Suppressor macrophage treated with lipopolysaccharide for 1 hour (primary cell): ENCODE results near the gene BAZ2B.
A peak's percentile ranks its signal among the peaks of the same experiment; 100 is the strongest.

Source experiments
- DNase-seq, 3 donors: peaks; one replicate each; pipeline ENCODE4 v3.0.0-alpha.2; 2020 to 2022

The BAZ2B gene

DNA sequence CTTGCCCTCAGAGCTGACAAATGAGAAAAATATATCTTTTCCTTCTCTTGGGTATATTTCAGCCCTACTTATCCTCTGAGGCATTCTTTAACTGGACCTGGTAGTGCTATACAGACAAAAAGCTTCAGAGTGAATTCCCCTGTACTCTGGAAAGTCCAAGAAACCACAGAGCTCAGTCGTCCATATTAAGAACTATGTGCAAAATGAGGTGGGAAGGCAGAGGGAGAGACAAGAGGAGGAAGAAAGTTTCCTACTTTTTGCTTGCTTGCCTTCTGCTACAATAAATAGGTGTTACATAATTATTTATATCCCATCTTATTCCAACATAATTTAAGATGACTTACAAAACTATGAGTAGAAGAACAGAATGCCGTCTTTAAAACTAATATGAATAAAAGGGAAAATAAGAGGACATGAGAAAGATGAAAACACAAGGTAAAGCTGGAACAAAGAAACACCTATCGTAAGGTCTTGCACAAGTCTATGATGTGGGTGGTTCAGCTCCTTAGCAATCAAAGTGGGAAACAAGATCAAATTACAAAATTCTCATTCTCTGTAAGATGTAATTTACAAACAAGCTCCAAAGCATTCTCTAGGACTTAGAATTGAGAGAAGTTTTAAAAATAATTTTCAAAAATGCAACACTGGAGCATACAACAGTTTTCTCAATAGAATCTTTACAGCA is 97.9 kb downstream of the BAZ2B start:
- DNase-seq, result peak; percentile 63

DNA sequence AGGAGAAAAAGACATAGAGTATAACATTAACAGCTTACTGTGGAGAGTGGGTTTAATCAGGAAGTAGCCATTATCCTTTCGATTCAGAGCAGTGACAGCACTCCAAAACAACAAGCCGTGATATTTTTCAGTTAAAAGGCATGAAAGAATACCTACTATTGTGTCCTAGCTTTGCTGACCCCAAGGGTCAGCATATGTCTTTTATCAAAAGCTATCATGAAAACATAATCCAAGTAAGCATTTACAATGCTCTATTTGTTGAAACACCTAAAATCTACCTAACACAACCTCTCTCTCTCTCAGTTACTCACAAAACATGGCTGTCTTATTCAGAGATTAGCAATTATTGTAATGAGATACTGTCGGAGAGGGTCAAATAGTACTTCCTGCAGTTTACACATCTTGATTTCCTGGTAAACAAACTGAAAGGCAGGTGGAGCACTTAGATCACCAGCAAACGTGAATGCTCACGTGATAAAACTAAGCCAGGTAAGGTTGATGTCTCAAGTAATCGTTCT is 100.0 kb downstream of the BAZ2B start:
- peak; percentile 36 to 54 (median 49) for DNase-seq

DNA sequence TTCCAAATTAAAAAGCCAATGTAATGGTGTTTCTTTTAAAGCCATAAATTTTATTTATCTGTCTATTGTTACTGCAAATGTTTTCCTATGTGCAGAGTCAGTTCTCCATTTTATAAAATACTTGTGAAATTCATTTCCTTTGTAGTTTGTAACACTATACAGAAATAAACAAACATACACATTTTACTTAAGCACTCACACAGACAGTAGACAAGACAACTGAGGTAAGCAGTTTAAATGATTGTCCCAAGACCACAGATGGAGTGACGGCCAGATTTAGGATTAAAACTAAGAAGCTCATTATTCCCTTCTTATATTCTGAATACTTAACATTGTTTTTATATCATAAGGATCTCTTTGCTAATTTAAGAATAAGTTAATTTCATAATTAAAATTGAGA is 100.9 kb downstream of the BAZ2B start:
- peak in 2 of 3 donors; percentile 38 to 42 for DNase-seq

DNA sequence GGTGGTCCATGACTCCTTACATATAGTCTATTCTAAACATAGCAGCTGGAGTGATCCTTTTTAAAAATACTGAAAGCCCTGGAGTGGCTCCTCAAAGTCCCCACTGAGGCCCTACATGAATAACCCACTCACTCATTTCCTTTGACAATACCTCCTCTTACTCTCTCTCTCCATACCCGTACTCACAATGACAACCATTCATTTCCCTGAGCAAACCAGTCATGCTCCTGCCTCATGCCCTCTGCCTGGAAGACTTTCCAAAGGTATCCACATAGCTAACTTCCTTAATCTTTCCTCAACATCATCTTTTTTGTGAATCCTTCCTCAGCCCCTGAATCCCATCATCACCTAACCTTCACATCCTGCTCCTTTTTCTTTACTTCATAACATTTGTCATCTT is 102.6 kb downstream of the BAZ2B start:
- no peak for DNase-seq

DNA sequence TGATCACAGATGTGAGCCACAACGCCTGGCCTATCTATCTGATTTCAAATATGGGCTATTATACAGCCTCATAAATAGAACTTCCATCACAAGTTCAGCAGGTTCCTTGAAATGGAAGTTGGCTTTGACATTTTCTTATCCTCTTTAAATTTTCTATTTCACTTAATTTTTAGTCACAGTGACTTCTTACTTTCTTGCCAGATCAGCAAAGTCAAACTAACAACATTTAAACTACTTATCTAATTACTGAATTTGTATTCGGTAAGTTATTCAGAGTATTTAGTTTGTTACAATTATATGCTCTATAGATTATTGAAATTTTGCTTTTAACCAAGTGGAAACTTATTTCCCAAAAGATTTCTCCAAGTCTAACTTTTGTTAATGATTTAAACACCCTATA is 108.2 kb downstream of the BAZ2B start:
- DNase-seq, result no peak

DNA sequence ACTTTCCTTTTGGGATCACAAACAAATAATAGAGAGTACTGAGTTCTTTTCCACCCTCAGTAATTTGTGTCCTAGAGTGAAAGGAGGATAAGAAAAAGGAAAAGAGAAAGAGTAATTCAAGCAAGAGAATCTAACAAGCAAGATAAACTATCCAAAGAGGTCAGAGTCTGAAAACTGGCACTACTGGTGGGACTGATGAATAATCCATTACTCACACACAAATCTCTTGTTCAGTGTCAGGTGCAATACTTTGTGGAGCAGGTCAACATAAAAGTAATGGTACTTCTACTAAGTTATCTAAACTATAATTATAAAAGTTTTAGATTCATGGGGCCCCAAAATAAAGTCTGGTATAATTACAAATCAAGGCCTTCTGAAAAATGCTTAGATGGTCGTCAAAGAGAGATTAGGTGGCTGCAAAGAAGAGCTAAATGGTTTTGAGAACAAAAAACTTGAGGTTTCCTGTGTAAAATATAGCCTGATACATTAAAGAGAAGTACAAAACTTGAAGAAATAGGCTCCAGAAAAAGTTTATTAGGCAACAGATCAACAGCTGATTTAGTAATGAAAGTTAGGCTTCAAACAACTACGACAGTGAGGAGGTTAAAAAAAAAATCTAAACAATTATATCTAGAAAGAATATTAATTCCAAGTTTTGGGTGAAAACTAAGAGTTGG is 109.4 kb downstream of the BAZ2B start:
- peak in 2 of 3 donors; percentile 23 to 32 for DNase-seq

DNA sequence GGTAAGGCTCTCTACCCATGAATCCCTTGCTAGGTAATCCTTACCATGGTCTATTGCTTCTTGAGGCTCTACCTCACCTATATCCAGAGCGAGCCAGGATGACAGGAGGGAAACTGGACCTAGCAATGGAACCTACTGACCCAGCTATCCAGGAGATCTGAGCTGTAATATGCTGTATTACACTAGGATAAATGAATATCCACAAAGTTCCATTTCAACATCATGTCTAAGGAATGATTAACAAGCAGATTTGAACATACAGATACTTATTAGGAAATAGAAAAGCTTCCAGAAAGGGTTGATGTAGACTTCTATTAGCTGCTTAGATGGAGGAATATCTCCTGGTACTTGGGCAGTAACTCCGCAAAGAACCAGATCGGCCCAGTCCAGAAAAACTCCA is 110.1 kb downstream of the BAZ2B start:
- no peak for DNase-seq

DNA sequence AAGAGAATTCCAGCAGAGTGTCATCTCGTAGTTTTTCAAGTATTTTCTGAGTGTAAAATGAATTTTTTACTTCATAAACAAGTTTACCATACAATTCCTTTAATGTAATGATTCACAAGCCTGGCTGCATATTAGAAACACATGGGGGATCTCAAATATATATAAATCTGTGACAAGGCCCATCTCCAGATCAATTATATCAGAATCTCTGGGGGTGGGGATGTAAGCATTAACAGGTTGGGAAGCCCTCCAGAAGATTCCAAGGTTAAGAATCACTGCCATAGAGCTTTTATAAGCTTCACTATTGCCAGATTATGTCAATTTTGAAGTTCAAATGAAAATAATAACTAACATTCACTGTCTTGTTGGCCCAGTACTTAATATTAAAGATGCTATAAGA is 111.2 kb downstream of the BAZ2B start:
- DNase-seq, result no peak

DNA sequence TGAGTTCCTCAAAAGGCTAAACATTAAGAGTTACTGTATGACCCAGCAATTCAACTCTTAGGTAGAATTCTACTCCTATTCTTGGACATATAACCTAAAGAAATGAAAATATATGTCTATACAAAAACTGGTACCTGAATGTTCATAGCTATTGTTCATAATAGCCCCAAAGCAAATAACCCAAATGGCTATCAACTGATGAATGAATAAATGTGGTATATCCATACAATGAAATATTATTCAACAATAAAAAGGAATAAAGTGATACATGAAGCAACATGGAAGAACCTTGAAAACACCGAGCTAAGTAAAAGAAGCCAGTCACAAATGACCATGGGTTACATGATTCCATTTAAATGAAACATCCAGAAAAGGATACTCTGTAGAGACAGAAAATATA is 114.6 kb downstream of the BAZ2B start:
- DNase-seq, result no peak

DNA sequence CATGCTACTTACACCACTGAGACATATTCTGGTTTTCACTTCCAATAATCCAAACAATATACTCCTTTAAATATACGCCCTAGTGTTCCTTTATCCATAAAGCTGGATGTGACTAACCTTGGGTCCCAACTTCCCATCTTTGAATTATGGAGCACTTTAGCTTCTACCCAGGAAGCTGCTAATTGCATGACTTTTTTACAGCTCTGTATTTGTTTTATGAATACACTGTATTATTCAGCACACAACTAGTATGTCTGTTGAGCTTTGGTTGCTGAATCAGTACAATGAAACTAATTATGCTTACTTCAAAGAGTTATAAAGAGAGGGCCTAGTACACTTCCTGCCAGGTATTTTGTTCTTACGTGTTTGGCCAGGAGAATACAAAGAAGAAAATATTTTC is 118.5 kb downstream of the BAZ2B start:
- no peak for DNase-seq

DNA sequence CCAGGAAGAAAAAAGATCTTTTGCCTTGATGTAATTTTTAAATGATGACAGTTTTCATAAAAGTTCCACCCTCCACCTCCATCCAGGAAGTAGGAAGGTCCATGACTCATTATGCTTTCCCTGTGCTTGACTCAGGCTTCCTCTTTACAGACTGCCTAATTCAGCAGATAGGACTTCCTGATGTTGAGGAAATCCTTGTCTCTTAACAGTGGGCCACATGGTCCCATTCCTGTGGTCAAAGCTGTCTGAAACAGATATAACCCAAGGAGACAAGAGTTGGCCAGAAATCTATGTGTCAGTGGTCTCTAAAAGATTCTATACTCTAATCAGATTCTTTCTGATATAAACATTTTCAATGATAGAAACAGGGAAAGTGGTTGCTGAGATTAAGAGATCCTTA is 119.1 kb downstream of the BAZ2B start:
- peak; percentile 83 to 96 (median 95) for DNase-seq

DNA sequence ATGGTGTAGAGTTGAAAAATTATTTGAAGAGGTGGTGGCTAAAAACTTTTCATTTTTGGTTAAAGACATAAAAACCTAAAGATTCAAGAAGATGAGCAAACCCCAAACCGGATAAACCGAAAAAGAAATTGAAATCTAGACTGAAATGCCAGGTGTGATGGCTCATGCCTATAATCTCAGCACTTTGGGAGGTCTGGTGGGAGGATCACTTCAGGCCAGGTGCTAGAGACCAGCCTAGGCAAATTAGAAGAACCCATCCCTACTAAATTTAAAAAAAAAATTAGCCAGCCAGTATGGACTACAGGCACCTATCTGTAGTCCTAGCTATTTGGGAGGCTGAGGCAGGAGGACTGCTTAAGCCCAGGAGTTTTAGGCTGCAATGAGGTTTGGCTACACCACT is 126.9 kb downstream of the BAZ2B start:
- no peak for DNase-seq

DNA sequence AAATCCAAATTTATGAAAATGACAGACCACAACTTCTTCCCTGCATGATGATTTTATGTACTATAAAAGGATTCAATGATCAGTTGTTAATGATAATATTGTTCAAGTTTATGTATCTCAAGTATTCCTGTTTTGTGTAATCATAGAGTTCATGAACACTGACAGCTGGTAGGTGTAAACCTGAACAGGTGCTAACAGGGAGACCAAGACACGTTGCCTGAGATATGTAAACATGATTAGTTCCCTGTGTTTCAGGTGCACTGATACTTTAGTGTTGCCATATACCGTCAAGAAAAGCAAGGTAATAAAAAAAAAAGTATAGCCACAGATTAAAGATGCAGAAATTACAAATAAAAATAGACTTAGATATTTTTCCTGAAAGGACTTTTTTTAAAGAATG is 131.8 kb downstream of the BAZ2B start:
- DNase-seq, result no peak

DNA sequence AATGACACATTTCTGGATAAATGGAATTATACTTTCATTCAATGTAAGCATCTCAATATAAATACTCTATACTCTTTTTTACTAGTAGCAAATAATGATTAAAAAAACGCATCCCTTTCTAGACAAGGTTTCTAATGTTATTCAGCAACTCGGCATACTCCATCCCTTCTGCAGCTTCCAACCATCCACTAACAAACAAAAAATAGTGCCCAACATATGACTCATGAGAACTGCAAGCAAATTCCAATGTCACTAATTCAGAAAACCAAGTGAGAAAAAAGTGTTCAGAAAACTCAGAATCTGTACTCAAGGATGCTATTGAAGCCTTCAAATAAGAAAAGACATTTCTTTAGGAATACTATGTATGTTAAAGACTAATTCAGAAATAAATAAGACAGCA is 140.0 kb downstream of the BAZ2B start:
- no peak for DNase-seq

DNA sequence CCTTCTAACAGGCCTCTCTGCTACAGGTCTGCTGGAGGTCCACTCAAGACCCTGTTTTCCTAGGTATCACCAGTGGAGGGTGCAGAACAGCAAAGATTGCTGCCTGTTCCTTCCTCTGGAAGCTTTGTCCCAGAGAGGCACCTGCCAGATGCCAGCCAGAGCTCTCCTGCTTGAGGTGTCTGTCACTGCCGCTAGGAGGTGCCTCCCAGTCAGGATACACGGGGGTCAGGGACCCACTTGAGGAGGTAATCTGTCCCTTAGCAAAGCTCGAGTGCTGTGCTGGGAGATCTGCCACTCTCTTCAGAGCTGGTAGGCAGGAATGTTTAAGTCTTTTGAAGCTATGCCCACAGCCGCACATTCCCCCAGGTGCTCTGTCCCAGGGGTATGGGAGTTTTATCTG is 140.6 kb downstream of the BAZ2B start:
- DNase-seq, result no peak

DNA sequence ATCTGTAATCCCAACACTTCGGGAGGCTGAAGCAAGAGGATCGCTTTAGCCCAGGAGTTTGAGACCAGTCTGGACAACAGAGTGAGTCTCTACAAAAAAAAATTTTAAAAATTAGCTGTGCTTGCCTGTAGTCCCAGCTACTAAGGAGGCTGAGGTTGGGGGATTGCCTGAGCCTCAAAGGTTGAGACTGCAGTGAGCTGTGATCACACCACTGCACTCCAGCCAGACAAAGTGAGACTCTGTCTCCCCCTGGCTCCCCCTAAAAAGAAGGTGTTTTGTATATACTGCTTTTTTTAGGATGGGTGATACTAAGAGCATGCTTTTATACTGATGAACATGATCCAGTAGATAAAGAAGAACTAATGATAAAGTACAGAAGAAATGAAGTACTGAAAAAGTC is 145.0 kb downstream of the BAZ2B start:
- DNase-seq, result no peak

DNA sequence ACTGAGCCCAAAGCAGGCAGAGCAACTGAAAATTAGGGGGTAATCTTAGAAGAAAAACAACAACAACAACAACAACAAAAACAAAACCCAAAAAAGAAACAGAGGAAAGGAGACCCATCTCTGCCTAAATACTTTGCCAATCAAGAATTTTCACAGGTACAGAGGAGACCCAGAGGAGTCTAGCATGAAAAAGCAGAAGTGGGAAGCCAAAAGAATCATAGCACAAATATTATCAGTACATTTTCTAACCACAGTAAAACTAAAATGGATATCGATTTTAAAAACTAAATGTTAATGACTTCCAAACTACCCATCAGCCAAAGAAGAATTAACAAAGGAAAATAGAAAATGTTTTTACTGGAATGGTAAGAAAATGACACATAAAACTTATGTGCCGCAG is 148.1 kb downstream of the BAZ2B start:
- no peak for DNase-seq

DNA sequence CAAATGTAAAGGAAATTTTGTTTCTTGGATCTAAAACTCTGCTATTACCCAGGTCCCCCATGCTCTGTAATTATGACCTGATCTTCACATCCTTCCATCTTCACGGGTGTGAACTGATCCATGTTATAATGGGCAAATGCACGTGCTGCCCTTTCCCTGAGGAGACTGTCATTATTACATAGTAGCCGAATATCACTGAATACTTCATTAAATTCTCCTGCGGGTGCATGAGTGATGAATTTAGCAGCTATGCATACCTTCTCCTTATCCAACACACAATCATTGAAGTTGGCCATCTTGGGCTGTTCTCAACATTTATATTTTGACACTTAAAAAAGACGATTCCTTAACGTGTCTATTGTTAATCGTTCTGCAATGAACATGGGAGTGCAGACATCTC is 153.4 kb downstream of the BAZ2B start:
- no peak for DNase-seq

DNA sequence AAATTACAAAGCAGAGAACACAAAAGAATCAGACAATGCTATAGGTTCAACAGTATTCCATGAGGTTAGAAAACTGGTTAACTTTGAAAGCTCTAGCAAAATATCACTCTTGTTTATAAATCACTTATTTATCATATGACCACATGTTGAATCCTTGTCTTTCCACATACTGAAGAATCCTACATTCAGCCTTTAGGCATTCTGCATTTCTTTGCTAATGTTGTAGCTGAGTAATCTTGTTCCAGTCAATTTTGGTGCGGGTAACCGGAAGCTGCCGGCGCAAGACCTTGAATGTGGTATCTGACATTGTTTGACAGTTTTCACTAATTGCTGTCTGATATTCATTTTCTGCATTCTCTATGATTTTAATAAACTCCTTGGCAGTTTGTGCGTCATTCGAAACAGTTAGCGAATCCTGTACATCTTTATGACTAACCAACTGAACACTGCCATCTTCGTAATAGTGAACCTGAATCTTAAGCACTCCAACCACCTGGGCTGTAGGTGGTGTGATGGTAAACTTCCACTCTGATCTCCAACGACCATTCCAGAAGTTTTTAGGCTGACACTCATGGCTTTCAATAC is 154.1 kb downstream of the BAZ2B start:
- DNase-seq, result no peak

DNA sequence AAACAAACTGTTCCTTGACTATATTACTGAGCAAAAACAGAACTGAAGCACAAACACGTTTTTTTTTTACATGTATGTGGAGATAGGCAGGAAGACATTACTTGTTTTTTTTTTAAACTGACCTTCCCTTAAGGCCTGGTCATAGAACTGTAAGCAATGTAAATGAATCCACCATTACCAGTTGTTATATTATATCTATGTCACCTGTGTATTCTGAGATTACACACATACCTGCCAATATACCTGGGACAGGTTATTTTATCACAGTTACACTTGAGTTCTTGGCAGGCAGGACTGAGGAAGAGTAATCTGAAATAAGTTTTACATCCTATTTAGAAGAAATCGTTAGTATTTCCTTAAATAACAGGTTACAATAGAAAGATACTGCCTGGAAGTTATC is 155.3 kb downstream of the BAZ2B start:
- no peak for DNase-seq

DNA sequence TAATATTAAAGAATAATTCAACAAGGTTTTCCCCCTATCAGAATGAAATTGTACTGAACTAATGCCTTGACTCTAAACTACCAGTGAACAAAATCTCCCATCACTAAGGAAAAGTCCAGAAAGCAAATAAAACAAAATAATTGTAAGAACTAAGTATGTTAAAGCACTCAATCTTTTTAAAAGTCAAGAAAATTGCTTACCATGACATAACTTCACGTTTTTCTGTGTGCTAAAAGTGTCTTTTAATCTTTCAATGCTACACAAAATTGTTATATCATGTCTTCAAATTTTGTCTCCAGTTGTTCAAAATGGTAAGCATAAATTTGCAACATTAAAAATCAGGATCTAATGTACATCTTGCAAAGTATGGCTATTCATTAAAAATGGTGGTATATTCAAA is 156.1 kb downstream of the BAZ2B start:
- no peak for DNase-seq

DNA sequence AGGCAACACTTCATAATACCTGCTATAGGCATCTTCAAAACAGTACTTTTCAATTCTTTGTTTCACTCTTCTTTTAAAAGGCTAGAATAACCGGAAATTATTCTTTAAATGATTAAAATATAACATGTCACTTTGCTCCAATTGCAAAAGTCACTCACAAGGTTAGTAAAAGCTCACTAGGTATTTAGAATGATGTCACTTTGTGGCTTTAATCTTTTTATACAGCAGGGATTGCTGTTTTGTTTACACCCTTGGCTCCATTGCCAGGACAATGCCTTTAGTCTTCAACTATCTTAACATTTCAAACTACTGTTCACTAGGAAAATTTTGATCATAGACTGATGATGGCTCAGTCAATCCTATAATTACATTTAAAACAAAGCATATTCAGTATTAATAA is 157.1 kb downstream of the BAZ2B start:
- no peak for DNase-seq

DNA sequence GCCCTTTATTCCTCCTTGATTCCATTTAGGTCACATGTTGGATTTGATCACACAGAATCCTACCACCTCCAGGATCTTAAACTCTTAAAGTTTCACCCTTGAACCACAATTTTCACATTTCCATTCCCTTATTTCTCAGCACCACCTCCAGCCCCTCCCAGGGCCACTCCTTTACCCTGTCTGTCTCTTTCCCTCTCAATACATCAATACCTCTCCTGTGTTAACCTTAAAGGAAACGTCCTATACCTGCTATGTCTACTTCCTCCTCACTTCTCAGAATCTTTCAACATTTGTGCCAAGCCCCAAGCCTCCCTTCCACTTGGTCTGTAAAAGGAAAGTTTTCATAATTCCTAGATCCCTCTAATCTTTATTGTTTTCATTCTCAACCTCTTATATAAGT is 158.8 kb downstream of the BAZ2B start:
- DNase-seq, result no peak
